Lower leg skin (tissue), 3 donors: ENCODE results near the gene VCAM1.

Experiments used
- CTCF ChIP-seq, 3 donors: fragments of 450-650 bp; IDR thresholded peaks; one replicate each; pipeline ENCODE4 v1.5.1; 2016; ENCODE audit warnings: antibody characterized with exemption in 3 of 3, mild to moderate bottlenecking in 3 of 3, moderate library complexity in 2 of 3
- POLR2A ChIP-seq, 2 donors: fragments of 450-650 bp; IDR thresholded peaks; one replicate each; pipeline ENCODE4 v1.6.1; 2016 to 2017; ENCODE audit warnings: antibody characterized with exemption in 2 of 2, mild to moderate bottlenecking in 1 of 2, moderate library complexity in 1 of 2

- no peak for TF ChIP-seq CTCF (IDR thresholded peaks at IDR 0.05)
- TF ChIP-seq POLR2A (IDR thresholded peaks at IDR 0.05) = no peak
Measured at GRCh38 chr1:100785470-100786052, 66.0 kb downstream of the VCAM1 start.
